Testis (tissue), 2 donors: ENCODE results near the gene PAGE4.

ENCODE experiments used
- POLR2A ChIP-seq: fragments of 450-650 bp; IDR thresholded peaks from one replicate; pipeline ENCODE4 v1.6.1; 2017; ENCODE audit warnings: antibody characterized with exemption, mild to moderate bottlenecking, moderate library complexity
- TF ChIP-seq, protein P1 (sequence below), 3 experiments: fragments of 450-650 bp in 2 of 3; fragments of 200-600 bp in 1 of 3; sonication (generic) in 1 of 3; IDR thresholded peaks; one replicate each; pipeline ENCODE4 v1.5.1; 2016 to 2019; ENCODE audit warnings: antibody characterized with exemption in 3 of 3, mild to moderate bottlenecking in 2 of 3, moderate library complexity in 1 of 3

DNA sequence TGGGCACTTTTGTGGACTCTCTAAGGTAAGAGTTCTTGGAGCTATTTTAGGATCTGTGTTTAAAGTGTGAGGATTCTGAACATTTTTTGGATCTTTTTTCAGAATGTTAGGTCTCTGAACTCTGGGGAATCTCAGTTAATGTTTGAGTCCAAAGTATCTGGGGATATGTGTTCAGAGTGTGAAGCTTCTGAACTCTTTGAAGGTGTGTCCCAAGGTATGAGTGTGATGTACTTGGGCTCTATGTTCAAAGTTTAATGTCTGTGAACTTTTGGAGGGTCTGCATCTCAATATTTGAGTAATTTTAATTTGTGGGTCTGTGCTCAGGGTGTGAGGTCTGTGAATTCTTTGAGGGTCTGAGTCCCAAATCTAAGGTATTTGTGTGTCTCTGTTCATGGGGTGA, 35.4 kb upstream of the PAGE4 start:
- no peak for TF ChIP-seq POLR2A
- TF ChIP-seq, protein P1, sequence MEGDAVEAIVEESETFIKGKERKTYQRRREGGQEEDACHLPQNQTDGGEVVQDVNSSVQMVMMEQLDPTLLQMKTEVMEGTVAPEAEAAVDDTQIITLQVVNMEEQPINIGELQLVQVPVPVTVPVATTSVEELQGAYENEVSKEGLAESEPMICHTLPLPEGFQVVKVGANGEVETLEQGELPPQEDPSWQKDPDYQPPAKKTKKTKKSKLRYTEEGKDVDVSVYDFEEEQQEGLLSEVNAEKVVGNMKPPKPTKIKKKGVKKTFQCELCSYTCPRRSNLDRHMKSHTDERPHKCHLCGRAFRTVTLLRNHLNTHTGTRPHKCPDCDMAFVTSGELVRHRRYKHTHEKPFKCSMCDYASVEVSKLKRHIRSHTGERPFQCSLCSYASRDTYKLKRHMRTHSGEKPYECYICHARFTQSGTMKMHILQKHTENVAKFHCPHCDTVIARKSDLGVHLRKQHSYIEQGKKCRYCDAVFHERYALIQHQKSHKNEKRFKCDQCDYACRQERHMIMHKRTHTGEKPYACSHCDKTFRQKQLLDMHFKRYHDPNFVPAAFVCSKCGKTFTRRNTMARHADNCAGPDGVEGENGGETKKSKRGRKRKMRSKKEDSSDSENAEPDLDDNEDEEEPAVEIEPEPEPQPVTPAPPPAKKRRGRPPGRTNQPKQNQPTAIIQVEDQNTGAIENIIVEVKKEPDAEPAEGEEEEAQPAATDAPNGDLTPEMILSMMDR (IDR thresholded peaks at IDR 0.05) = no peak
